Suprapubic skin (tissue), 4 donors: ENCODE data around the gene PLCB1. TPM values are rescaled to one million over a fixed set of nuclear protein-coding genes. Genes with fewer than 3 reads are reported as not detected.

Source experiments
- DNase-seq, 2 donors: peaks; one replicate each; pipeline ENCODE4 v3.0.0-alpha.2; 2019; ENCODE audit warnings: low spot score in 2 of 2
- H3K27ac ChIP-seq: fragments of 200-600 bp; sonication (generic); one replicate; pipeline ENCODE4 v1.5.1; 2019
- H3K27me3 ChIP-seq: fragments of 200-600 bp; sonication (generic); one replicate; pipeline ENCODE4 v1.5.1; 2019
- H3K36me3 ChIP-seq: fragments of 200-600 bp; sonication (generic); one replicate; pipeline ENCODE4 v1.5.1; 2019
- H3K4me1 ChIP-seq: fragments of 200-600 bp; sonication (generic); one replicate; pipeline ENCODE4 v1.5.1; 2019
- H3K4me3 ChIP-seq: fragments of 200-600 bp; sonication (generic); one replicate; pipeline ENCODE4 v1.5.1; 2019; ENCODE audit warnings: mild to moderate bottlenecking
- H3K9me3 ChIP-seq: fragments of 200-600 bp; sonication (generic); one replicate; pipeline ENCODE4 v1.5.1; 2019
- CTCF ChIP-seq, 2 donors: fragments of 200-600 bp in 1 of 2; fragments of 450-650 bp in 1 of 2; sonication (generic) in 1 of 2; IDR thresholded peaks; one replicate each; pipeline ENCODE4 v1.5.1; 2016 to 2019; ENCODE audit warnings: antibody characterized with exemption in 2 of 2, mild to moderate bottlenecking in 1 of 2, moderate library complexity in 1 of 2
- EP300 ChIP-seq: sonication (generic); formaldehyde crosslinking; IDR thresholded peaks from one replicate; pipeline ENCODE4 v1.6.1; 2017; ENCODE audit warnings: antibody characterized with exemption
- POLR2A ChIP-seq, 2 donors: fragments of 450-650 bp; IDR thresholded peaks; one replicate each; pipeline ENCODE4 v1.6.1; 2017; ENCODE audit warnings: antibody characterized with exemption in 2 of 2, mild to moderate bottlenecking in 2 of 2, moderate library complexity in 2 of 2
- POLR2AphosphoS5 ChIP-seq, 3 donors: sonication (generic); formaldehyde crosslinking; IDR thresholded peaks; one replicate each; pipeline ENCODE4 v1.6.1; 2017; ENCODE audit warnings: antibody characterized with exemption in 3 of 3
- WGBS: methylation state at CpG from one replicate; pipeline ENCODE4 v1.1.5; 2018; 5-methylcytosine and 5-hydroxymethylcytosine counted together
- total RNA-seq, 4 donors: library from RNA; depleted of rRNA; stranded (reverse); fragments of >200 nt; gene quantifications; one replicate each; pipeline ENCODE4 v1.1.0, GENCODE V29; 2016

Gene PLCB1
- total RNA-seq, 4 donors from 2014 or later, result 3.9 to 15.6 (median 6.7) TPM

- H3K27ac ChIP-seq, result no peak overlapping the region
- TF ChIP-seq CTCF (IDR thresholded peaks at IDR 0.05) (no peak), EP300 (no peak), POLR2AphosphoS5 (IDR thresholded peaks at IDR 0.05) (no peak), POLR2A (IDR thresholded peaks at IDR 0.05) (no peak)
- no peak overlapping the region for H3K4me3 ChIP-seq
- no peak for DNase-seq
- no peaks in the 10 kb centered on the region for H3K27me3 ChIP-seq
- H3K9me3 ChIP-seq, result no peaks in the 10 kb centered on the region
- no peaks in the 10 kb centered on the region for H3K4me1 ChIP-seq
- no peaks in the 10 kb centered on the region for H3K36me3 ChIP-seq
Measured at GRCh38 chr20:8876366-8876765, 744.3 kb downstream of the PLCB1 start.

- no peak for TF ChIP-seq POLR2AphosphoS5 (IDR thresholded peaks at IDR 0.05)
- TF ChIP-seq POLR2A (IDR thresholded peaks at IDR 0.05), result no peak
- no peak for TF ChIP-seq CTCF (IDR thresholded peaks at IDR 0.05)
- no peak for TF ChIP-seq EP300
- H3K4me1 ChIP-seq, result no peaks in the 10 kb centered on the region
- no peaks in the 10 kb centered on the region for H3K27me3 ChIP-seq
- no peak for DNase-seq
- H3K9me3 ChIP-seq, result no peaks in the 10 kb centered on the region
- 58% methylated on average over 2 of the region's 2 CpGs for WGBS
- H3K36me3 ChIP-seq, result no peaks in the 10 kb centered on the region
- no peak overlapping the region for H3K4me3 ChIP-seq
- H3K27ac ChIP-seq, result no peak overlapping the region
Measured at GRCh38 chr20:8877294-8877693, 745.2 kb downstream of the PLCB1 start.

- TF ChIP-seq POLR2A (IDR thresholded peaks at IDR 0.05), result no peak
- TF ChIP-seq CTCF (IDR thresholded peaks at IDR 0.05), result no peak
- no peak for TF ChIP-seq POLR2AphosphoS5 (IDR thresholded peaks at IDR 0.05)
- TF ChIP-seq EP300, result no peak
- no peak overlapping the region for H3K27ac ChIP-seq
- no peaks in the 10 kb centered on the region for H3K9me3 ChIP-seq
- H3K4me3 ChIP-seq, result no peak overlapping the region
- no peak for DNase-seq
- H3K36me3 ChIP-seq, result no peaks in the 10 kb centered on the region
- H3K4me1 ChIP-seq, result no peaks in the 10 kb centered on the region
- no peaks in the 10 kb centered on the region for H3K27me3 ChIP-seq
- WGBS, result 100% methylated on average over 2 of the region's 2 CpGs
Measured at GRCh38 chr20:8879669-8880068, 747.6 kb downstream of the PLCB1 start.

GRCh38 chr20:8880085-8880853, 748.2 kb downstream of the PLCB1 start:
- H3K27me3 ChIP-seq, result no peaks in the 10 kb centered on the region
- TF ChIP-seq POLR2AphosphoS5 (IDR thresholded peaks at IDR 0.05) (no peak), CTCF (IDR thresholded peaks at IDR 0.05) (no peak)
- H3K27ac ChIP-seq, result no peak overlapping the region
- 82% methylated on average over 5 of the region's 5 CpGs for WGBS
- H3K4me1 ChIP-seq, result no peaks in the 10 kb centered on the region
- H3K36me3 ChIP-seq, result no peaks in the 10 kb centered on the region
- no peak overlapping the region for H3K4me3 ChIP-seq
- DNase-seq, result no peak
- H3K9me3 ChIP-seq, result no peaks in the 10 kb centered on the region

GRCh38 chr20:8891039-8891438, 759.0 kb downstream of the PLCB1 start:
- Histone ChIP-seq H3K27ac (no peak overlapping the region), H3K36me3 (no peaks in the 10 kb centered on the region), H3K9me3 (peaks cover 22% of the 10 kb centered on the region), H3K27me3 (no peaks in the 10 kb centered on the region), H3K4me3 (no peak overlapping the region), H3K4me1 (no peaks in the 10 kb centered on the region)
- no peak for DNase-seq
- 98% methylated on average over 1 of the region's 1 CpG for WGBS
- TF ChIP-seq EP300 (no peak), POLR2AphosphoS5 (IDR thresholded peaks at IDR 0.05) (no peak), CTCF (IDR thresholded peaks at IDR 0.05) (no peak), POLR2A (IDR thresholded peaks at IDR 0.05) (no peak)
